NCI-H460 (cell line): Measurements from ENCODE around the gene FUS. TPM values are rescaled to one million over a fixed set of nuclear protein-coding genes. Genes with fewer than 3 reads are reported as not detected.

ENCODE experiments used
- DNase-seq: peaks from one replicate; pipeline ENCODE4 v3.0.0-alpha.2; 2016; ENCODE audit warnings: low read depth; ENCODE audit errors: extremely low read depth
- total RNA-seq: library from RNA; depleted of rRNA; stranded (reverse); fragments of >200 nt; shearing (Covaris generic); gene quantifications from 2 replicates; pipeline ENCODE4 v1.2.3, GENCODE V29; 2014

The FUS gene
- total RNA-seq, 1 experiment from 2014 or later: 27.3 TPM

GRCh38 chr16:31200821-31201568 lies 21.1 kb downstream of the FUS start:
- no peak for DNase-seq

- no peak for DNase-seq
Observed at GRCh38 chr16:31201582-31202413, 21.9 kb downstream of the FUS start.

GRCh38 chr16:31202414-31203375 lies 22.8 kb downstream of the FUS start, which contains the start of gene PYCARD:
Gene PYCARD (minus strand): TSS chr16:31202760. CDS start chr16:31202690, 70 bp downstream.
- no peak for DNase-seq

- DNase-seq: no peak
Observed at GRCh38 chr16:31204871-31205666, 25.1 kb downstream of the FUS start.

- DNase-seq: no peak
Observed at GRCh38 chr16:31206776-31207175, 26.8 kb downstream of the FUS start.

DNA sequence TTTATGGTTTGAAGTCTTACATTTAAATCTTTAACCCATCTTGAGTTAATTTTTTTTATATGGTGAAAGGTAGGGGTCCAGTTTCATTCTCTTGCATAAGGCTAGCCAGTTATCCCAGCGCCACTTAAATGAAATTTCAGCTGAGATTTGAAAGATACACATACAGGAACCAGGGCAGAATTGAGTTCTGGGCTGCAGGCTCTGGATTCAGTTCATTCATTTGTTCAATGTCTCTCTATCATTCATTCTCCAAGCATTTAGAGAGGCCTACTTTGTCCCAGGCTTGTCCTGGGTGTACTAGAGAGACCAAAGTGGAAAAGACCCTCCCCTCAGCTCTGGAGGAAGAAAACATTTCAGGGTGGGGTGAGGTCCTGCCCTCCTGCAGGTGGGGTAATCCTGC lies 33.4 kb downstream of the FUS start:
- DNase-seq: no peak

- no peak for DNase-seq
Observed at GRCh38 chr16:31213877-31214707, 34.2 kb downstream of the FUS start, which contains the start of gene TRIM72. Gene TRIM72 (plus strand): TSS chr16:31214119. CDS start chr16:31214739, 620 bp downstream.

DNA sequence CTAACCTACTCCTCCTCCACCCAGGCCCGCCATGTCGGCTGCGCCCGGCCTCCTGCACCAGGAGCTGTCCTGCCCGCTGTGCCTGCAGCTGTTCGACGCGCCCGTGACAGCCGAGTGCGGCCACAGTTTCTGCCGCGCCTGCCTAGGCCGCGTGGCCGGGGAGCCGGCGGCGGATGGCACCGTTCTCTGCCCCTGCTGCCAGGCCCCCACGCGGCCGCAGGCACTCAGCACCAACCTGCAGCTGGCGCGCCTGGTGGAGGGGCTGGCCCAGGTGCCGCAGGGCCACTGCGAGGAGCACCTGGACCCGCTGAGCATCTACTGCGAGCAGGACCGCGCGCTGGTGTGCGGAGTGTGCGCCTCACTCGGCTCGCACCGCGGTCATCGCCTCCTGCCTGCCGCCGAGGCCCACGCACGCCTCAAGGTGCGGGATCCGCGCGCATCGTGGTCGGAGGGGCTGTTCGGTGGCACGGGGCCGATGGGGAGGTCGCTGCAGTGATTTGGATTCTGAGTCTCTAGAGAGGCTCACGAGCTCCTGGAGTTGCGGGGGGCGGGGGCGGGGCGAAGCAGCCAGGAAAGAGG lies 34.9 kb downstream of the FUS start:
- DNase-seq: no peak

- peak; percentile 69 for DNase-seq
Observed at GRCh38 chr16:31215287-31216162, 35.6 kb downstream of the FUS start.

GRCh38 chr16:31216422-31217135 lies 36.6 kb downstream of the FUS start, which contains the start of gene PYDC1:
Gene PYDC1 (minus strand): TSS chr16:31217135. CDS start chr16:31217028, 107 bp downstream.
- DNase-seq: no peak

DNA sequence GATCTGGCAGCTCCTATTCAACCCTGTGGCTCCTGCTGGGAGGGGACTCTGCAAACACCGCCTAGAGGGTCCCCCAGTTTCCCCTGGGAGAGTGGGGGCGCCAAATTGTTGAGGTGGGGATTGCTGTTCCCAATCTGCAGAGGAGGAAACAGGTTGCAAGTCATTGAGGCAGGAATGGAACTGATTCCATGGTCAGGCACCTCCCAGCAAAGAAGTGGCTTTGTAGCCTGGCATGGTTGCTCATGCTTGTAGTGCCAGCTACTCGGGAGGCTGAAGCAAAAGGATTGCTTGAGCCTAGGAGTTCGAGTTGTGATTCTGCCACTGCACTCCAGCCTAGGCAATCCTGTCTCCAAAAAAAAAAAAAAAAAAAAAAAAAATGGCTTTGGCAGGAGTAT lies 37.2 kb downstream of the FUS start:
- no peak for DNase-seq

DNA sequence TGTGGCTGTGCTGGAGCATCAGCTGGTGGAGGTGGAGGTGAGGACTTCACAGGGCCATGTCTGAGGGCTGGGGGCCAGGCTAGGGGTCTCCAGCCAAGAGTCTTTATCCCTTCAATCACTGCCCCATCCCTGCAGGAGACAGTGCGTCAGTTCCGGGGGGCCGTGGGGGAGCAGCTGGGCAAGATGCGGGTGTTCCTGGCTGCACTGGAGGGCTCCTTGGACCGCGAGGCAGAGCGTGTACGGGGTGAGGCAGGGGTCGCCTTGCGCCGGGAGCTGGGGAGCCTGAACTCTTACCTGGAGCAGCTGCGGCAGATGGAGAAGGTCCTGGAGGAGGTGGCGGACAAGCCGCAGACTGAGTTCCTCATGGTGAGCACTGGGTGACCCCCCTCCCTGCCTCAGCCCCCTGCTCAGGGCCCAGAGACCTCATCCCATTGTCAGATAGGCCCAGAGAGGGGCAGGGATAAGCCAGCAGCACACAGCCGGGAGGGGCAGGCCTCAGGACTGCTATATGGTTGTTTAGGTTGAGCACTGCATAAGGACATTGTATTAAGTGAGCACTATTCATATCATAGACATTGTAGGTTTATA lies 39.3 kb downstream of the FUS start:
- no peak for DNase-seq

- no peak for DNase-seq
Observed at GRCh38 chr16:31221357-31222160, 41.6 kb downstream of the FUS start.

DNA sequence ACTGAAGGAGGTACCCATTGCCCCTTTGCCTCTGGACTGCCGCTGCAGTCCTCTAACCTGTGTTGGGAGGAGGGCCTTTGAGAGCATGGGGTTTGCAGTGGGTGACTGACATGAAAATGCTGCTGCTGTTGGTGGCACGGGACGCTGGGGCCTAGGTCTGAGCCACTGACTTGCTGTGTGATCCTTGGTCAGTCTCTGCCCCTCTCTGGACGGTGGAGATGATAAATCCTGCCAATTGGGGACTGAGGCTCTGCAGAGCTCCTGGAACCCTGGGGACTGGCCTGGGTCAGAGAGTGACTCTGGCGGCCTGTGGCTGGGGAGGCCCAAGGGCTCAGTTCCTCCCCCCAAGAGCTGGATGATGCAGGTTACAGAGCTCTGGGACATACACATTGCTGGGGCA lies 43.1 kb downstream of the FUS start:
- DNase-seq: no peak

- no peak for DNase-seq
Observed at GRCh38 chr16:31224092-31224955, 44.4 kb downstream of the FUS start.
